GM18873 (cell line): ENCODE results near the gene ERC2.

Experiments
- ATAC-seq: cut with Tn5 transposase; IDR thresholded peaks from one replicate; pipeline ENCODE4 v1.9.1; 2021; ENCODE audit warnings: mild to moderate bottlenecking, moderate library complexity, moderate number of reproducible peaks; ENCODE audit not compliant: unreplicated experiment, low FRiP score

The ERC2 gene

DNA sequence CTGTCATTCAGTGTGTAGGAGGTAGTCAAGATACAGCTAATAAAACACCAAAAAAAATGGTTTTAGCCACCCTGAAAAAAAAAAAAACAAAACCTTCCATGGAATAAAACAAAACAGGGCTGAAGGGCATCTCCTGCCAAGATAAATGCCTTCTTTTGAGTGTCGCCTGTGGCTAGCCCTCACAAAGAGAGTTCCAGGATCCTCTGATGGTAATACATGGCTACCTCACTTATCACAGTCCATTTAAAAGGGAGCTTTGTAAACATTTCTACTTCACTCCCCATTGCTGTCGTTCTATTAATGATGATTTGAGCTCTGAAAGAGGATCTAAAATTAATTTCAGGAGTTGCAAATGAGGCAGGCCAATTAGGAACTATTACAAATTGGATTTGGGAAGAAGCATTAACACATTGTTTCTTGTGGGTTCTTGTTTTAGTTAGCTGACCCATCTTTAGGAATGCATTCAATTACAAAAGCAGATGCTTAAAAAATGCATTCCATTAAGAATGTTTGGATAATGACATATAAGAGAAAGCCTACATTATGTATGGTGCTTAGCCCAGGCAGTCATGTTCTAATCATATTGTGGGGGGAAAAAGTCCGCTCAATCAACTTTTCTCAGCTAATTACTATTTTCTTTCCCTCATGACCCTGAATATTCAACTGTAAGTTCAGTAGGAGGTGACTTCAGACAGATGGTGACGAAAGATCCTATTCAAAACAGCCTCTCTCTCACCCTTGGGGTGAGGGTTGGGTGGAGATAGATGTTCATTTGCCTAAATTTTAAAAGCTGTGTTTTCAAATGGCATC, 726.0 kb downstream of the ERC2 start:
- no peak for ATAC-seq

DNA sequence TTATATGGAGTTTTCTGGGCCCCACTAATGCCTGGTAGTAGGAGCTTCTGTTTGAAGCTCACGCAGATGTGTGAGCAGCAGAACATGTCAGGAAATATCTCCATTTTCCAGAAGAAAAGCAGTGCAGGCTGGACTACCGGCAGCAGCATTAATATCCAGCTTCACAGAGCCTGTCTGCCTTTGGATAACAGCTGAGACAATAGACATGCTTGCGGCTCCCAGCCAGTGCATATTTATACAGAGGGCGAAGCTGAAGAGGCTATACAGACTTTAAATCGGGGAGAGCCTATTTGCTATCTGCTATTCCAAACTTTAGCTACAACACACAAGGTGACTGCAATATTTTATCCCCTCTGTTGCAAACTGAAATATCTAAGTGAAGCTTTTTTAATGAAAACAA, 731.1 kb downstream of the ERC2 start:
- ATAC-seq, result no peak

GRCh38 chr3:55735976-55736375, 732.3 kb downstream of the ERC2 start:
- no peak for ATAC-seq

GRCh38 chr3:55731741-55732140, 736.5 kb downstream of the ERC2 start:
- ATAC-seq, result no peak

DNA sequence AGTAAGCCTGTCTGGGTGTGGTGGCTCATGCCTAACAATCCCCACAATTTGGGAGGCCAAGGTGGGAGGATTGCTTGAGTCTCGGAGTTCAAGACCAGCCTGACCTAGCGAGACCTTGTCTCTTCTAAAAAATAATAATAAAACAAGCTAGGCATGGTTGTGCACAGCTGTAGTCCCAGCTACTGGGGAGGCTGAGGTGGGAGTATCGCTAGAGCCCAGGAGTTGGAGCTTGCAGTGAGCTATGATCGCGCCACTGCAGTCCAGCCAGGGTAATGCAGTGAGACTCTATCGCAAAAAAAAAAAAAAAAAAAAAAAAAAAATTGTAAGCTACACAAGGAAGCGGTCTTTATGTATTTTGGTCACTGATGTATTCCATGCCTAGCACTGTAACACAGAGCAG, 738.7 kb downstream of the ERC2 start:
- ATAC-seq, result no peak

DNA sequence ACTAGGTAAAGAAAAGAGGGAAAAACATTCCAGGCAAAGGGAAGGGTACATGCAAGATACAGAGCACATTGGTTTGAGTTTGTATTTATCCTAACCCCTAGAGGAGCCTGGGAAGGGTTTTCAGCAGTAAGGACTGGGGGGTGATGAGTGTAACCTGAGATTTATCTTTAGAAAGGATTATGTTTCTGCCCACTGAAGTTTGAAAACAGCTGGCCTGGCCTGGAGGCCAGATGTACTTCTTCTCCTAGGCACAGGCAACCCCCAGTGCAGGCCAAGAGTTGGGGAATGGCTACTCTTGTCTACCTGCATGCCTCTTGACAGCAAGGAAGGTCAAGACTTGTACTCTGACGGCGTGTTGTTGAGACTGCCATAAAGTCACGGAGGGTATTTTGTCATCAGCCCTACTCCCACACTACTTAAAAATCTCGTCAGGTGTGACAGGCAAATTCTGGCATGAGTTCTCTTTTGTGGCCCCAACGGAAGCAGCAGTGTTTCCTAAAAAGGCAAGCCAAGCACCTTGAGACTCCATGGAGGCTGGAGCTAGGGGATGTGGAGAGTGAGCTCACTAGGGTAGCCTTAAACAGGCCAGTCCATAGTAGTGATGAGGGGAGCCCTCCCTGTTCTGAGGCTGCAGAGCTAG, 739.7 kb downstream of the ERC2 start:
- no peak for ATAC-seq

- no peak for ATAC-seq
These were observed 741.8 kb downstream of the ERC2 start for GRCh38 chr3:55726501-55726775.

GRCh38 chr3:55725681-55726500, 742.4 kb downstream of the ERC2 start:
- no peak for ATAC-seq

GRCh38 chr3:55724821-55725220, 743.4 kb downstream of the ERC2 start:
- ATAC-seq, result peak; percentile 77

DNA sequence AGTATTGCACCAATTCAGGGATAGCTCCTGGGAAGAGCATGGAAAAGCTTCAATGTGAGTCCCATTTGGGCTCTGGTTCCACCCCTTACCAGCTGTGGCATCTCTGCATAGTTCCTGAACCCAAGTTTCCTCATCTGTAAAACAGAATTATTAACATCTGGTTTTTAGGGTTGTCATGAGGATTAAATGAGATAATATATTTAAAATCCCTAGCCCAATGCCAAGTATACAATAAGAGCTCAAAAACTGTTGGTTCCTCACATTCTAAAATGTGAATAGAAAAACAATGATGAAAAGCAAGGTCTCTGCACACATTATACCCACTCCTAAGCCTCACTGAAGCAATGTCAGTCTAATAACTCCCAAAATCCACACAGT, 743.9 kb downstream of the ERC2 start:
- no peak for ATAC-seq

DNA sequence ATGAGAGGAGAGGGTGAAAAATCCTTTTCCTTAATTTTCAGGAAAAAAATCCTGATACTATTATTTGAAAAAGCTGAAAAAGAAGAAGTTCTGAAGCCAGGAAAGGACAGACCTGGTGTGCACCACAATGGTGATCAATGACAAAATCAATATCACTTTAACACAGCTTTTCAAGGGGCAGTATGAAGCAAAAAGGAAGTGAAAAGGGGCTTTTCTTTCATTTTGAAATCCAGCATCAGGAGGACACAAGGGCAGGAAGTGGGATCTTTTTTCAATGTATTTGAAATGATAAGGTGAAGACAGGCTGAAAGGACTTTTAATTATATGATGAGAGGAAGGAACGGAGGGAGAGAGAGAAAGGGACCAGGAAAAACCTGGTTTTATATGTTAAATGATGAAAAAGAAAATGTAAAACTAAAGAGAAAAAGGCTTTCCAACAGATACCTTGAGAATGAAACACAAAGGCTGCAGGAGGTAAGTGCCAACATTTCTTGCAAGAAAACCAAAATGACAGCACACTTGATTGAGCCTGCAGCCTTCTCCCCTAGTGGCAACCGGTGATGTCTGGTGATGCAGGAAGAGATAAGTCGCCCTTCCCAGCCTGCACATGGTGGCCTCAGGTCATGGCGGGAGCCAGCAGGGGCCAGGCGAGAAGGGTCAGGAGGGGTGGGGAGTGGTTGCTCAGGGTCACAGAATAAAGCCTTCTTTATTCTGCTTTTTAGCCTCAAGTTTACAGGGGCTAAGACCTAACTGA, 744.4 kb downstream of the ERC2 start:
- ATAC-seq, result no peak

- no peak for ATAC-seq
These were observed 746.4 kb downstream of the ERC2 start for GRCh38 chr3:55721716-55722484.

DNA sequence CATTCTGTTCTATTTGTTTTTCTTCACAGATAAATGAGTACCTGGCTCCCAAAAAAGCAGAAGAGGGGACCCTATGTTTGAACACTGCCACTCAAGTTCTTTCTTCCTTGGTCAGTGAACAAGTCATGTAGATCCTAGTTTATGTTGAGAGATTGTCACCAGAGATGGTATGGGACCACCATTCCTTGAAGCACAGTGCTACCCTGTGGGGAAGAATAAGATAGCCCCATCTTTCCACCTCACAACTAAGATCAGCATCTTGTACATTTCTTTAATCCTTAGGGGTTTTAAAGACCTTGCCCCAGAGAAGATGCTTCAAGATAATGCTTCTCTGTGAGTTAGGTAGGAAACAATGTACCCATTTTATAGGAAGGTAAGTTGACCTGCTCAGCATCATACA, 747.7 kb downstream of the ERC2 start:
- ATAC-seq, result no peak

- ATAC-seq, result no peak
These were observed 748.8 kb downstream of the ERC2 start for GRCh38 chr3:55719508-55719907.

- no peak for ATAC-seq
These were observed 749.3 kb downstream of the ERC2 start for GRCh38 chr3:55719006-55719405.

- no peak for ATAC-seq
These were observed 749.7 kb downstream of the ERC2 start for GRCh38 chr3:55718521-55718921.

DNA sequence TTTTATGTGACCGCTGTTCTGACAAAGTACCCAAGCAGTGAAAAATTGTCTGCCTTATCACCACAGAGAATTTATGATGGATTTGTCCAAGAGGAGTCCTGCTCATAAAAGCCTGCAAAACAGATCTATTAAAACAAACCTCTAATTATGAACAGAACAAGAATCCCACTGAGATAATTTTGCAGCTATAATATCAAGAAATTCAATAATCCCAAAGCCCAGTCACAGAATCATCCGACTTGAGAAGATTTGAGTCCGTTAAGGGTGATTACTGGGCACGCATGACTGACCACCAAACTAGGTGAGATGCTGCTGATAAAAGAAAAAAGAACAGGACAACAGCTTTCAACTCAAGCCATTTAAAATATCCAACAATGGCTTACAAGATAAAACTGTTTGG, 750.2 kb downstream of the ERC2 start:
- no peak for ATAC-seq

- ATAC-seq, result no peak
These were observed 750.8 kb downstream of the ERC2 start for GRCh38 chr3:55717481-55717880.

DNA sequence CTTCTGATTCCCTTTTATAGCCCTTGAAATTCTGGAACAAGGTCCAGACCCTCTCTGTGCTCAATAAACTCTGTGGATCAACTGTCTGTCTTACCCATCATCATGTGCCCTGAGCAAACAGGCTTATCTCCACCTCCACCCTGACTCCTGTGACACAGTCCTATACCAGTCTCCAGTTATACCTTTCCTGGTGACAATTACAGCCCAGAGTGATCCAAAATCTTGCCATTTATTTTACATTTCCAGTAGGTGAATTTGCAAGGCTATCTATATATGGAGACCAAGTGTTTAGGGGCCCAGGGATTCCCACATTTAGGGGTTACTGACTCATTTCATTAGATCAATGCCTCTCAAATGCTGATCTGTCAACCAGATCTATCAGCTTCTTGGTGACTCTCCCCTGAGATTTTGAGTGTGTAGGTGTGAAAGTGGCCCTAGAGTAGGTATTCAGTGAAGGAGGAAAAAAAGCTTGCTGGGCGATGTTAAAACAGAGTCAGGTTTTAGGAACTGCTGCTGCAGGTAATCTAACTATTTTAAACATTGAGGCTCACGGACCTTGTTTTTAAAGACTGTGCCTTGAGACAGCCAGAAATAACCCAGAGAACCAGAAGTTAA, 751.5 kb downstream of the ERC2 start:
- ATAC-seq, result no peak

DNA sequence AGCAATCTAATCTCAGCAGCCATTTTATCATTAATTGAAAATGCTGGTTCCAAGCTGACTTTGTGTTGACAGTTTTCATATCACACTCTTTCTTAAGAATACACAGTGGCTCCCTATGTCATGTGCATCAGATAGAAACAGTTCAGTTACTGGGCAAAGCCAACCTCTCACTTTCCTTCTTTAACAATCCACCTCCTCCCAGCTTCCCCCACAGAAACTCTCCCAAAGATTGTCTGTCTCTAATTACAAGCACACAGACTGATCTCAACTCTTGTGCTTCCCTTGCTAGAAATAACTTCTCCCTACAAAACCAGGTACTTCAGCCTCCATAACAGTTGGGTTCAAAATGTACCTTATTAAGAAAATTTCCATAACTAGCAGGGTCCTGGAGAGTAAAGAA, 752.2 kb downstream of the ERC2 start:
- ATAC-seq, result no peak
